Measurements from ENCODE around the gene COL20A1.

Gene COL20A1

DNA sequence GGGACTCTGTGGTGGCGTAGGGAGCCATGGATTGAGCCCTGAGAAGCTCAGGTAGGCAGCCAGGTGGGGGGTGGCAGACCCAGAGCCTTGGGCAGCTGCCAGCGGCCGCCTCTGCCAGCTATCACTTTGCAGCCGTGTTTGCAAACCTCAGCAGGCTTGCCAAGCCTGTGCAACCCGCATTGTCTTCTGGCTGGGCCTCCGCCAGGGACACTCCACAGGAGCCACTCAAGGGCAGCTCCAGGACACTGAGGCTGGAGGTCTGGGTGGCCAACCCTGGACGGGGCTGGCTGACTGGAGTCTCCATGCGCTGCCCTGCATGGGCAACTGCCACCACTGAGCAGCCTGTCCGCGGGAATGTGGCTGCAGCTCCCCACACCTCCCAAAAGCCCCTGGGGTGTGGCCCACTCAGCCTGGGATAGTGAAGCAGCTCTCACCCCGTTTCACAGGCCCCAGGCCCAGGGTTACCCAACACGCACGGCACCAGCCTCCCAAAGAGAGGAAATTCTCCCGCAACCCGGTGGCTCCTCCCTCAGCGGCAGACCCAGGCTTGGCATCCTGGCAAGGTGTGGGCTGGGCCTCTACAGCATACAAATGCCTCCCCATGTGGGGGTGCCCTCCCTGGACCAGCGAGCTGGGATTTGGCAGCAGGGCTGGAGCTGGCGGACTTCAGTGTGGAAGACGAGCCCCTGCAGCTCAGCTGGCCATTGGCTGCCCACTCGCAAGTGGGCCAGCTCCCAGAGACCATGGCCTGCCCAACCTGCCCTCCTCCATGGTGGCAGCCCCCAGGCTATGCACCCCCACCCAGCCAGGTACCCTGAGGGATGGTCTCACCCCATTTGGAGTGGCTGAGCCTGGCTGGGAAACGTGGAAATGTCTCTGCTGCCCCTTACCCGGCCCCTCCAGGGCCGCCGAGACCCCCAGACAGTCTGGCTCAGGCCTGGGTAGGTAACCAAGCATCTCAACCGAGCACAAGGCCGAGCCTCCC lies 65.2 kb downstream of the COL20A1 start:
- TF ChIP-seq OSR1 (CRISPR knock-in tag; IDR thresholded peaks at IDR 0.05) (no peak), SNAI2 (CRISPR knock-in tag; IDR thresholded peaks at IDR 0.05) (no peak), ZNF70 (CRISPR knock-in tag; IDR thresholded peaks at IDR 0.05) (no peak), PPARA (CRISPR knock-in tag; IDR thresholded peaks at IDR 0.05; ENCODE audit: borderline replicate concordance) (no peak), BACH2 (CRISPR knock-in tag; IDR thresholded peaks at IDR 0.05; ENCODE audit: borderline replicate concordance) (no peak), CSDC2 (CRISPR knock-in tag; IDR thresholded peaks at IDR 0.05) (no peak), ZFP3 (CRISPR knock-in tag; IDR thresholded peaks at IDR 0.05) (no peak), ESRRG (CRISPR knock-in tag; IDR thresholded peaks at IDR 0.05) (no peak), GLIS3 (CRISPR knock-in tag; IDR thresholded peaks at IDR 0.05) (no peak), ISL1 (CRISPR knock-in tag; IDR thresholded peaks at IDR 0.05) (no peak), ZFP30 (CRISPR knock-in tag; IDR thresholded peaks at IDR 0.05) (no peak), TOX (CRISPR knock-in tag; IDR thresholded peaks at IDR 0.05; ENCODE audit: borderline replicate concordance) (no peak)
- TF ChIP-seq, protein P1, sequence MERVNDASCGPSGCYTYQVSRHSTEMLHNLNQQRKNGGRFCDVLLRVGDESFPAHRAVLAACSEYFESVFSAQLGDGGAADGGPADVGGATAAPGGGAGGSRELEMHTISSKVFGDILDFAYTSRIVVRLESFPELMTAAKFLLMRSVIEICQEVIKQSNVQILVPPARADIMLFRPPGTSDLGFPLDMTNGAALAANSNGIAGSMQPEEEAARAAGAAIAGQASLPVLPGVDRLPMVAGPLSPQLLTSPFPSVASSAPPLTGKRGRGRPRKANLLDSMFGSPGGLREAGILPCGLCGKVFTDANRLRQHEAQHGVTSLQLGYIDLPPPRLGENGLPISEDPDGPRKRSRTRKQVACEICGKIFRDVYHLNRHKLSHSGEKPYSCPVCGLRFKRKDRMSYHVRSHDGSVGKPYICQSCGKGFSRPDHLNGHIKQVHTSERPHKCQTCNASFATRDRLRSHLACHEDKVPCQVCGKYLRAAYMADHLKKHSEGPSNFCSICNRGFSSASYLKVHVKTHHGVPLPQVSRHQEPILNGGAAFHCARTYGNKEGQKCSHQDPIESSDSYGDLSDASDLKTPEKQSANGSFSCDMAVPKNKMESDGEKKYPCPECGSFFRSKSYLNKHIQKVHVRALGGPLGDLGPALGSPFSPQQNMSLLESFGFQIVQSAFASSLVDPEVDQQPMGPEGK (CRISPR knock-in tag; IDR thresholded peaks at IDR 0.05; ENCODE audit: borderline replicate concordance) = no peak
- no peak for ATAC-seq

DNA sequence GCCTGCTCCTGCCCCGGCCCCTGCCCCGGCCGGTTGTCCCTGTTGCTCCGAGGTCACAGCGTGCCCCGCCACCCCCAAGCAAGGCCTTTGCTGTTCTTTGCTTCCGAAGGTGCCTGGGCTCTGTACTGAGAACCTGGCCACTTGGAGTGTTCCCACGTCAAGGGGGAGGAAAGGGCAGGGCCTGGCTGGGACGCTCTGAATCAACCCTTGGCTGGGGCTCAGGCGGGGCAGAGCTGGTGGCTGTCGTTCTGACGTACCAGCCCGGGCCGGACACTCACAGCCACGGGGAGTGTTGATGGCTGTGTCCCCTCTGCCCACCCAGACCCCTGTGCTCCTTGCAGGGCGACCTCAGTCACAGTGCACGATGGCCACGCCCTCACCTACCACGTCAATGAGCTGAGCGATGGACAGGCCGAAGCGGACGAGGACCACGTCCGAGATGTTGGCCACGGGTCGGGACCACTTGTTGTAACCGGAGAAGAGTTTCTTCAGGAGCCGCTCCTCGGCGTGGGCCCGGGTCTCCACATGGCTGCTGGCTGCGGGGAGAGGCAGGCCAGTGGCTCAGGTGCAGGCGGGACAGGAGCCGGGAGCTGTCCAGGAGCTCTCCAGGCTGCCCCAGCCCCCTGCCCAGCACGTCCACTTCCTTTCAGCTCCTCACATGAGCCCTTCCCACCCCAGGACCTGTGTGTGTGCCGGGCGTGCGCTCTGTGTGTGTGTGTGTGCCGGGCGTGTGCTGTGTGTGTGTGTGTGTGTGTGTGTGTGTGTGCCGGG lies 66.4 kb downstream of the COL20A1 start:
- no peak for ATAC-seq
- TF ChIP-seq BACH2 (CRISPR knock-in tag; IDR thresholded peaks at IDR 0.05; ENCODE audit: borderline replicate concordance) = no peak
- no peak for TF ChIP-seq ZNF70 (CRISPR knock-in tag; IDR thresholded peaks at IDR 0.05)
- TF ChIP-seq SNAI2 (CRISPR knock-in tag; IDR thresholded peaks at IDR 0.05) = no peak
- no peak for TF ChIP-seq ESRRG (CRISPR knock-in tag; IDR thresholded peaks at IDR 0.05)
- TF ChIP-seq, protein P2, sequence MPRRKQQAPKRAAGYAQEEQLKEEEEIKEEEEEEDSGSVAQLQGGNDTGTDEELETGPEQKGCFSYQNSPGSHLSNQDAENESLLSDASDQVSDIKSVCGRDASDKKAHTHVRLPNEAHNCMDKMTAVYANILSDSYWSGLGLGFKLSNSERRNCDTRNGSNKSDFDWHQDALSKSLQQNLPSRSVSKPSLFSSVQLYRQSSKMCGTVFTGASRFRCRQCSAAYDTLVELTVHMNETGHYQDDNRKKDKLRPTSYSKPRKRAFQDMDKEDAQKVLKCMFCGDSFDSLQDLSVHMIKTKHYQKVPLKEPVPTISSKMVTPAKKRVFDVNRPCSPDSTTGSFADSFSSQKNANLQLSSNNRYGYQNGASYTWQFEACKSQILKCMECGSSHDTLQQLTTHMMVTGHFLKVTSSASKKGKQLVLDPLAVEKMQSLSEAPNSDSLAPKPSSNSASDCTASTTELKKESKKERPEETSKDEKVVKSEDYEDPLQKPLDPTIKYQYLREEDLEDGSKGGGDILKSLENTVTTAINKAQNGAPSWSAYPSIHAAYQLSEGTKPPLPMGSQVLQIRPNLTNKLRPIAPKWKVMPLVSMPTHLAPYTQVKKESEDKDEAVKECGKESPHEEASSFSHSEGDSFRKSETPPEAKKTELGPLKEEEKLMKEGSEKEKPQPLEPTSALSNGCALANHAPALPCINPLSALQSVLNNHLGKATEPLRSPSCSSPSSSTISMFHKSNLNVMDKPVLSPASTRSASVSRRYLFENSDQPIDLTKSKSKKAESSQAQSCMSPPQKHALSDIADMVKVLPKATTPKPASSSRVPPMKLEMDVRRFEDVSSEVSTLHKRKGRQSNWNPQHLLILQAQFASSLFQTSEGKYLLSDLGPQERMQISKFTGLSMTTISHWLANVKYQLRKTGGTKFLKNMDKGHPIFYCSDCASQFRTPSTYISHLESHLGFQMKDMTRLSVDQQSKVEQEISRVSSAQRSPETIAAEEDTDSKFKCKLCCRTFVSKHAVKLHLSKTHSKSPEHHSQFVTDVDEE (CRISPR knock-in tag; IDR thresholded peaks at IDR 0.05) = no peak
- TF ChIP-seq ZFP3 (CRISPR knock-in tag; IDR thresholded peaks at IDR 0.05) = no peak
- TF ChIP-seq, protein P3, sequence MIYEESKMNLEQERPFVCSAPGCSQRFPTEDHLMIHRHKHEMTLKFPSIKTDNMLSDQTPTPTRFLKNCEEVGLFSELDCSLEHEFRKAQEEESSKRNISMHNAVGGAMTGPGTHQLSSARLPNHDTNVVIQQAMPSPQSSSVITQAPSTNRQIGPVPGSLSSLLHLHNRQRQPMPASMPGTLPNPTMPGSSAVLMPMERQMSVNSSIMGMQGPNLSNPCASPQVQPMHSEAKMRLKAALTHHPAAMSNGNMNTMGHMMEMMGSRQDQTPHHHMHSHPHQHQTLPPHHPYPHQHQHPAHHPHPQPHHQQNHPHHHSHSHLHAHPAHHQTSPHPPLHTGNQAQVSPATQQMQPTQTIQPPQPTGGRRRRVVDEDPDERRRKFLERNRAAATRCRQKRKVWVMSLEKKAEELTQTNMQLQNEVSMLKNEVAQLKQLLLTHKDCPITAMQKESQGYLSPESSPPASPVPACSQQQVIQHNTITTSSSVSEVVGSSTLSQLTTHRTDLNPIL (CRISPR knock-in tag; IDR thresholded peaks at IDR 0.05; ENCODE audit: low read depth) = no peak
- no peak for TF ChIP-seq RARB (CRISPR knock-in tag; IDR thresholded peaks at IDR 0.05)
- no peak for TF ChIP-seq ZNF8 (CRISPR knock-in tag; IDR thresholded peaks at IDR 0.05)
- TF ChIP-seq OSR1 (CRISPR knock-in tag; IDR thresholded peaks at IDR 0.05) = no peak
- TF ChIP-seq ARNTL (CRISPR knock-in tag; IDR thresholded peaks at IDR 0.05; ENCODE audit: borderline replicate concordance, low read depth) = no peak
- no peak for TF ChIP-seq ZFP30 (CRISPR knock-in tag; IDR thresholded peaks at IDR 0.05)
- no peak for TF ChIP-seq PPARA (CRISPR knock-in tag; IDR thresholded peaks at IDR 0.05; ENCODE audit: borderline replicate concordance)
- TF ChIP-seq GLIS3 (CRISPR knock-in tag; IDR thresholded peaks at IDR 0.05) = no peak
- TF ChIP-seq, protein P4, sequence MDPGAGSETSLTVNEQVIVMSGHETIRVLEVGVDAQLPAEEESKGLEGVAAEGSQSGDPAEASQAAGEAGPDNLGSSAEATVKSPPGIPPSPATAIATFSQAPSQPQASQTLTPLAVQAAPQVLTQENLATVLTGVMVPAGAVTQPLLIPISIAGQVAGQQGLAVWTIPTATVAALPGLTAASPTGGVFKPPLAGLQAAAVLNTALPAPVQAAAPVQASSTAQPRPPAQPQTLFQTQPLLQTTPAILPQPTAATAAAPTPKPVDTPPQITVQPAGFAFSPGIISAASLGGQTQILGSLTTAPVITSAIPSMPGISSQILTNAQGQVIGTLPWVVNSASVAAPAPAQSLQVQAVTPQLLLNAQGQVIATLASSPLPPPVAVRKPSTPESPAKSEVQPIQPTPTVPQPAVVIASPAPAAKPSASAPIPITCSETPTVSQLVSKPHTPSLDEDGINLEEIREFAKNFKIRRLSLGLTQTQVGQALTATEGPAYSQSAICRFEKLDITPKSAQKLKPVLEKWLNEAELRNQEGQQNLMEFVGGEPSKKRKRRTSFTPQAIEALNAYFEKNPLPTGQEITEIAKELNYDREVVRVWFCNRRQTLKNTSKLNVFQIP (CRISPR knock-in tag; IDR thresholded peaks at IDR 0.05; ENCODE audit: borderline replicate concordance, low read depth) = no peak
